Frontal cortex (tissue), 4 donors: Measurements from ENCODE around the gene ZNF532. TPM values are rescaled to one million over a fixed set of nuclear protein-coding genes. Genes with fewer than 3 reads are reported as not detected.
A peak's percentile ranks its signal among the peaks of the same experiment; 100 is the strongest.
"Not testable (repeated sequence)": the region's sequence is repeated elsewhere in the genome, so short reads cannot be mapped to it uniquely, and the experiment has no call there.

Experiments used
- DNase-seq, 2 donors: peaks; one replicate each; pipeline ENCODE4 v3.0.0; 2012; ENCODE audit warnings: low spot score in 2 of 2
- FAIRE-seq: peaks from 2 replicates; lab custom pipeline; 2012; peaks lifted over from hg19 to GRCh38; lab: Jason Lieb, UNC
- total RNA-seq: library from RNA; depleted of rRNA; stranded (reverse); fragments of >200 nt; gene quantifications from one replicate; pipeline ENCODE4 v1.2.3, GENCODE V29; 2014
- donor health status: control.
- donor health status: control.
- donor health status: control.

The ZNF532 gene
- total RNA-seq, 1 donor from 2014 or later, result 305 TPM

DNA sequence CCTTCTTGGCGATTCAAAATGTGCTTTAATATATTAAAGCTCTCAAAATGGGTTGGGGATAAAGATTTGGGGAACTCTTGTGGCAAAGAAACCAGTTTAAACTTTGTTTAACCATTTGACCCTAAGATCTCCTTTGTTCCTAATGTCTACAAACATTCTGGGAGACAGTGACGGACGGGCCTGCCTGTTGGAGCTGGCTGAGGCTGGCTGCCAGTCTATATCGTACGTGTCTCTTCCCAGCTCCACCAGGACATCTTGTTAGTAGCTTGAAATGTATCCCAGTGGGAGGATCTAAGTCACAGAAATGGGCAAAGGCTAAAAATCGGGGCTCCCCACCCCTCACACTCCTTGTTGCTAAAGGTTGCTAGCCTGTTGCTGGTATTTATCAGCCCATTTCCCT, 30.7 kb downstream of the ZNF532 start:
- DNase-seq, result no peak
- no peak for FAIRE-seq

DNA sequence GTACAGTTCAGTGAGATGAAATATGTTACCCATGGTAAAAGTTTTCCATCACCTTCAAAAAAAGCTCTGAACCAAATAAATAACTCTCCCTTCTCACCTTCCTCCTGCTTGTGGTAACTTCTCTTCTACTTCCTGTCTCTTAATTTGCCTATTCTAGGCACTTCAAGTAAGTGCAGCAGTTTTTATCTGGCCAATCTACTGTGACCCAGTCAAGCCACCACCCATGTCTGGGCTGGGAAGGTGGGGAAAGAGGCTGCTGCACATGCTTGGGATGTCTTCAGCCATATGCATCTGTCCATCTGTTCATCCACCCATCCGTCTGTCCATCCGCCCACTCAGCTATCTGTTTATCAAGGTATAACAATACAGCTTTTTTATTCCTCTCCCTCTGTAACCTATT, 31.6 kb downstream of the ZNF532 start:
- no peak for DNase-seq
- FAIRE-seq, result no peak

DNA sequence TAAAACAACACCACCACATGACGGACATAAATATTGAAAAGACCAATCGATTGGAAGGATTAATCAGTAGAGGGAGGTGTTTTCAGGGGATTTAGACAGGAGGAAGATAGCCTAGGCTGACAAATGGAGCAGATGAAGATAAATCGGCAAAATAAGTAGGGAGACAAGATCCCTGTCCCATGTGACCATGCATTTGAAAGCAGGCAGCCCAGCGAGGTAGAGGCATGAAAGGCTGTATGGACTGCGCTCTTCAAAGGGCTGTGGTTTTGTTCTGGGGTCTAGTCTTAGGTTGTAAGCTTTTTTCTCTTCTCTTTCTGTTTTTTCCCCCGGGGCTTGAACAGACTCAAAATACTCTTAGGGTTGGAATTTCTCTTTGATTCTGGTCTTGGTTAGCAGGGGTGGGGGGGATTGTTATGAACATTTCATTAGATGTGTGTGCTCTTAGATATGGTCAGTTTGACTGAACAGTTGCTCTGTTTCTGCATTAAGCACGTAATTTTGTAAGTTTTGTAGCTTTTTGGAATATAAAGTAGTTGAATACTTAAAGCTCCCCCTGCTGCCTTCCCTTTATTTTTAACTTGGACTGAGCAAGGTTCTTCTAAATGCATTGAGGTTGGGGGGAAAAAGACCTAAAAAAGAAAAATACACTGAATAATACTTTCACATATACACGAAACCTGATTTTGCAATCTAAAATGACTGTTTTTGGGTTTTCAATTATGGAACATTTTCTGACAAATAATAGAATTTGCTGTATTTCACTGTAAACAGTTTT, 32.2 kb downstream of the ZNF532 start:
- DNase-seq (no peak), FAIRE-seq (no peak)

DNA sequence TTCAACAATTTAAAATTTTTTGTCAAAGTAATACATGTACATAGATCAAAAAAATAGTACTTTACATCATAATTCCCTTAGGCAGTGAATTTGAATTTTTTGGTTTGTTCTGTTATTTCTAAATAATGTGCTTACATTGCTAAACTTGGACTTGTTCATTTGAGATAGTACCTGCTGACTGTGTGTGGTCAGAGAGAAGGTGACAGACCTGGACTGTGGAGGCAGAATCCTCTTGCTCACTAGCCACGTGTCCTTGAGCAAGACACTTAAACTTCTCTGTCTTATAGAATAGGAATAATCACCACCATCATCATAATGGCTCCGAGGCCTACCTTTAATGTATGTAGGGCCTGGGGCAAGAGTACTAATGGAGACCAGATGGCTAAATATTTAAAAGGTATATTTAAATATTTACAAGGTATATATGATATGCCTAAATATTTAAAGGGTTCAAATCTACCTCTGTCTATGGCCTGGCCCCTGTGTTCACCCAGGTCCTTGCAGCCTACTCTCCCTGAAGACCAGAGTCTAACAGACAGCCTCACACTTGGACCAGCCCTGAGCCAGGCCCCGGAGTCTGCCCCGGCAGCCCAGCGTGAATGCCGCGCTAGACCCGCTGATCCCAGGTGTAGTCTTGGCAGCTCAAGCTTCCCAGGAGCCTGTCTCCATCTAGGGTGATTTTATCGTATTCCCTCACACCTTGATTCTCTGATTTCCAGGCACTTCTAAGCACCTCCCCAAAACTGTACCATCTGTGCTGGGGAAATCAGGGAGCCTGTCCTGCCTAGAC, 33.5 kb downstream of the ZNF532 start:
- FAIRE-seq (no peak), DNase-seq (no peak)

DNA sequence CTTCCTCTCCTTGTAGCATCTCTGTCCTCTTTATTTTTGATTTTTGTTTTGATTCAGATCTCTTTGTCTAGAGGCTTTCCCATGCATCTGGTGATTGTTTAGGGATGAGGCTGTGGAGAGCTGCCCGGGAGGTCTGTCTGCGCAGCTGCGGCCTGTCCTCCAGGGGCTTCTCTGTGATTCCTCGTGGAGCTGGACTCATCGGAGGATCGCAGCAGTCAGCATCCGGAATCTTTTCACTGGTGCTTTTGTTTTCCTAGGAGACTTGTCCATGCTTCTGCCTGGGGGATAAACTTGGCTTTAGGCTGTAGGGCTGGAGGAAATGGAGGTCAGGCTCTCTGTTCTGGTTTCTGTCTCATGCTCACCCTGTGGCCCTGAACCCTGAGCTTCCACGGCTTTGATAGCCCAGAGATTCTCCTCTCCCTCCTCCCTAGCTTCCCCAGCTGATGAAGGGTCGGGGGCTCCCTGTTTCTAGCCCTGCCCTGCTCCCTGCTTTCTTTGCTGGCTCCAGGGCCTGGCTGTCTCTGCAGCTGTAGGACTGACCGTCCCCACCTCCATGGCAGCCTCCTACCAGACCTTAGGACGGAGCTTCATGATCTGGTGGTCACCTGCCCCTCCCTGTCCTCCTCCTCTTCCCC, 35.5 kb downstream of the ZNF532 start:
- DNase-seq, result no peak
- FAIRE-seq, result no peak

DNA sequence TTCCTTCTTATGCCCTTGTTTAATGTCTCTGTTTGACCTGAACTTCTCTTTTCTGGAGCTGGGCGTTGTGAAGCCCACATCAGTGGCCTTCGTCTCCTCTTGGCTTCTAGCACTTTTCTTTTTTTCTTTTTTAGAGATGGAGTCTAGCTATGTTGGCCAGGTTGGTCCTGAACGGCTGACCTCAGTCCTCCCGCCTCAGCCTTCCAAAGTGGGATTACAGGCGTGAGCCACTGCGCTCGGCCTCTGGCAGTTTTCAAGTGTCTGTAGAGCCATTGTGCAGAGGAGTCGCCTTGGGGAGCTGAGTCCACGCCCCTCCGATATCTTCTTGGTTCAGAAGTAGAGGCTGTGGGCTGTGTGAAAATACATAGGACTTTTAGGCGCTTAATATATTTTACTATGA, 36.5 kb downstream of the ZNF532 start:
- DNase-seq (no peak), FAIRE-seq (no peak)

DNA sequence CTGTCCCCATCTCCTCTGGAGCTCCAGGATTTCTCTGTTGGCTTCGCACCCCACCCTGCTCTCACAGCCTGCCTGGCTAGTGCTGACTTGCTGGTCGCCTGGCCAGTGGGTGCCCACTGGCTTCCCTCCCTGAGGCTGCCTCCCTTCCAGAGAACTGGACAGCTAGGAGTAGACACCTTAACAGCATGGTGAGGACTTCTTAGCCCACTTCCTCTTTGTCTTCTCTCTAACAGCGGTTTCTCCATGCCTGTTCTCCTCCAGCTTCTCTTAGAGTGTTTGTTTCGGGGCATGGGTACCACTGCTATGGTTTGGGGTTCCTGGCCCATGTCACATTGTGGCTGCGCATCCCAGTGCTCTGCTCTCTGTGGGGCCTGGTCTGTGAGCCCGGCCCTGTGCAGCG, 37.1 kb downstream of the ZNF532 start:
- no peak for FAIRE-seq
- DNase-seq, result no peak

DNA sequence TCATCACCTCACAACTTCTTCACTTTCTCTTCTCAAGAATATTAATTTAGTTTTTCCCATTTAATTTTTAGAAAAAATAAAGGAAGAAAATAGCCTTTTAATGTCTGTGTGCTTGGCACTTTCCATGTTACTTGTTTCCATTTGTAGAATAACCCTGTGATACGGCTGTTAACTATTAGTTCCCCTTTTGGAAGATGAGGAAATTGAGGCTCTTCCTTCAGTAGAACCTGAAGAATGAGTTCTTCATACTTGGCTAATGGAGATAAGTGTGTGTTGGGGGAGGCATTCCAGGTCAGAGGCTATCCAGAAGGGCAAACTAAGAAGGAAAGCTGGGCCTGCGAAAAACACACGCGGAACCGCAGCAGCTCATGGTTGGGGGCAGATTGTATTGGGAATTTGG, 38.3 kb downstream of the ZNF532 start:
- no peak for FAIRE-seq
- no peak for DNase-seq

DNA sequence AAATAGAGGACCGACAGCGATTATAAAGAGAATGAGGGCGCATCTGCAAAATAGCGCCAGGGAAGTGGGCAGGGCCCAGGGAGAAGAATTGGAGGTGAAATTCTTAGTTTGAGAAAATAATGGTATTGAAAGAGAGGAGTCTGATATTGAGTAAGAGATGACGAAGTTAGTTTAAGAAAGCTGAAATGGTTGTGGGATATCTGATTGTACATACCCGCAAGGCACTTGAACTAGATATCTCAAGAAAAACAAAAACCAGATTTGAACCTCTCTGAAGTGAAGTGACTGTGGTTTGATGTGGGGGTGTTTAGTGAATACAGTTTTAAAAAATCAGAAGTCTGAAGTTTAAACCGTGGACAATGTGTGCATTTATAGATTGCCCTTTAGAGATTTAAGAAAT, 38.9 kb downstream of the ZNF532 start:
- DNase-seq (no peak), FAIRE-seq (no peak)

DNA sequence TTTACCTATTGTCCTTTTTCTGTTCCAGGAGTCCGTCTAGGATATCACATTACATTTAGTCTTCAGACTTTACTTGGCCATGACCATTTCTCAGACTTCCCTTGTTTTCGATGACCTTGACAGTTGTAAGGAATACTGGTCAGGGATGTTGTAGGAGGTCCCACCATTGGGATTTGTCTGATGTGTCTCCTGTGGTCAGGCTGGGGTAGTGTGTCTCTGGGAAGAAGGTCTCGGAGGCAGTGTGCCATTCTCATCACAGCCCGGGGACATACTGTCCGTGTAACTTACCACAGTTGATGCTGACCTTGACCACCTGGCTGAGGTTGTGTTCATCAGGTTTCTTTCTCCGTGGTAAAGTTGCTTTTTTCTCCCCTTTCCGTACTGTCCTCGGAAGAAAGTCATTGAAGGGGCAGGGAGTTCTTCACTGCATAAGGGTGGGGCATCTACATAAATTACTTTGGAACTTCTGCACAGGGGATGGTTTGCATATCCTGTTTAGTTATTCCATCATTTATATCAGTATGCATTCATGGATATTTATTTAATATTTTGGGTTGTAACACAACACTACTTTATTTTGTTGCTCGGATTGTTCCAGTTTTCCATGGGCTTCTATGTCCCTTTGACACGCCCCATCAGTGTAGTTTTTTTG, 41.2 kb downstream of the ZNF532 start:
- FAIRE-seq (no peak), DNase-seq (no peak)

DNA sequence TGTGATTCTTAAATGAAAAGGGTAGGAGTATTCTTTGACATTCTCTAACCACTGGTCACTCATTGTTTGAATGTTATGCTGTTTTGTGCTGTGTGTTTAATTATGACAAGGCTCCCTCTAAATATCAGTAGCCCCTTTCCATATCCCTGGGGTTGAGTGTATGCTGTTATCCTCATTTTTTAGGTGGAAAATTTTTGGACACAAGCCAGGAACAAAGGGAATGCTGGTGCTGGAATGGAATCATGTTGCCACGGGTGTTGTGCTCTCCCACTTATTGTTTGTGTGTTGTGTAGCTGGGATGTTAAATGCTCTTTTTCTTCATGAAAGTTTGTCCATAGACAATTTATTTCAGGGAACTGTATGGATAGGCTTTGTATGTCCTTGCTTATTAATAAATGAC, 43.3 kb downstream of the ZNF532 start:
- FAIRE-seq, result no peak
- DNase-seq, result no peak

DNA sequence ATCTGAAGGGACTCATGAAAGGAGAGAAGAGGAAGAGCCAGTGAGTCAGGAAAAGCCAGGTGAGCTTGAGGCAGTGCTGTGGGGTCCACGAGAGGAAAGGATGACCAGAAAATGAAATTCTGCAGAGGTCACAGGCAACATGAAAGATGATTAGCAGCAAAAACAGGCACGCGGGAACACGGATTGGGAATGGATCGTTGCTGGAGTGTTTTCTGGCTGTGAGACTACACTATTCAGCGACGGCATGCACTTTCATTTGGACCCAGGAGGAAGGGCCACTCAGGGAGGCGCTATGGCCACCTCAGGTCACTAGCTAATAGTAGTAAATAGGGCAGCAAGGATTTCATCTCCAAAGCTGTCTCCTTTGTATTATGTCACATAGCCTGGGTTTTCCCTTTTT, 44.8 kb downstream of the ZNF532 start:
- DNase-seq, result no peak
- no peak for FAIRE-seq

DNA sequence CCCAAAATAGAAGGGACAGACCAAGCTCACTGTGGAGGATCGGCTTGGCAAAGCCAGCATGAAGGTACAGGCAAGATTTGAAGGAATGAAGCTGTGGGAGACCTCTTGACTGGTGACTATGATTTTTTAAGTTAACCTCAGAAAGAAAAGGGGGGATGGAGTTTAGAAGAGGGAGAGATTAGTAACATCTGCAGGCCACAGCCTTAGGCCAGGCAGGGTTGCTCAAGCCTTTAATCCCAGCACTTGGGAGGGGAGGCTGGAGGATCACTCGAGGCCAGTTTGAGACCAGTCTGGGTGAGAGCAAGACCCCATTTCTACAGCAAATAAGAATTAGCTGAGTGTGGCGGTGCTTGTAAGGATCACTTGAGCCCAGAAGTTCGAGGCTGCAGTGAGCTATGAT, 46.6 kb downstream of the ZNF532 start:
- no peak for FAIRE-seq
- DNase-seq, result no peak

DNA sequence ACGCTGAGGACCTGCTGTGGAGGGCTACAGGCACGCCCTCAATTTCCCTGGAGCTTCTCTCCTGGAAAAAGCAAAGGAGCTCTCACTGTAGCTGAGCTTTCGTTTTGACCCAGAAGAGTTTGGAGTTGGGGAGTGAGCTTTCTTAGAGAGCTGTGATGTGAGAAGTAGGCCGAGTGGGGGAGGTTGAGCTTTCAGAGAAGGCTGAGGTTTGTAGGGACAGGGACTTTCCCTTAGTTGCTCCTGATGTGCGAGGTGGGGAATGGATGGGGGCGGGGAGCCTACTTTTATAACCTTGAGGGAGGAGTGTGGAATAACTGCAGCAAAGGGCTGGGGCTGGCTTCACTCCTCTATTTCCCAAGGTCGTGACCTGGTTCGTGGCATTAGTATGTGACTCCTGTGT, 47.1 kb downstream of the ZNF532 start:
- FAIRE-seq (no peak), DNase-seq (peak in 1 of 2 donors; percentile 32)

DNA sequence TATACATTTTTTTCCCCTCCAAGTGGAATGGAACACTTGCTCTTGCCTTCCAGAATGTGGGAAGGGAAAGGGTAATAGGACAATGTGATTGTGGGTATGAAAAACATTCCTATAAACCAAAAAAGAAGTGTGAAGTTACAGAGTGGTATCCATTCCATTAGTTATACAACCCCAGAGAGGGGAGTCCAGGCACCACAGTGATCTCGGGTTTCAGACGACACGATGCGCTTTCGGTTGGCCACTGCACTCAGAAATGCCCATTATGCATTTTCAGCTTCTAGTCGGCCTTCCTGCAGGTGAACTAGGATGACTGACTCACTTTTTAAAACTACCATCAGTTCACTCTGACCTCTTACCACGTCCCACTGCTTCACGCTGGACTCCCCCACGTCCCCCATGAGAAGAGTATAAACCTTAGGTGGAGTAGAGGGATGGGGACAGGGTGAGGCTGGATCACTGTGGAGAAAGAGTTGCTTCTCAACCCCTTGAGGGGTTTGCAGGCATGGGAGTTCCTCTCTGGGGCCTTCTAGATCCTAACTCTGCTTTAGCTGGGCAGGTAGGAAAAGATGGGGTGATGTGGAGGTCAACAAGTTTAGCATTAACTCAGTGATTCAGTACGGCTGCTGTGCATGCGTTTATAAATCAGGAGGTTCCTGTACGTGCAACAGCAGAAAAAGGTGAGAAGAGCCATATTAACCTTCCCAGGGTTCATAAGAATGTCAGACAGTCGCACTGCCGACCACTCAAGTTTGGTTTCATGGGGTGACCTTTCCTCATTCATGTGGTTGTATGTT, 50.5 kb downstream of the ZNF532 start:
- FAIRE-seq (no peak), DNase-seq (no peak)

DNA sequence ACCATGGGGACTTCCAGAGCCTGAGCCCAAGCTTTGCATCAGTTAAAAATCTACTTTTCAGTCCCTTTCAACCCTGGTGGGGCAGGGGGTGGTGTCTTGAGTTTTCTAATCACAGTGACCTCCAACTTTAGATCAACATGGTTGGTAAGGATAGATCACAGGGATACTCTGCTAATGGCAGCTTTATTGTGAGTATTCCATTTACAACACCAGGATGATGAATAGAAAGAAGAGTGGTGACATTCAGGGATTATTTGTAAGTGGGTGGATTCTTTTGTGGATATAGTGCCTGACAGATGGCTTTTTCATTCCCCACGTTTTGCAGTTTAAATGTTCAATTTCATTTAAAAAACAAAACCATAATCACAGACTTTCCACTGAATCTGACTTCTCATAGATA, 51.3 kb downstream of the ZNF532 start:
- DNase-seq (no peak), FAIRE-seq (no peak)

DNA sequence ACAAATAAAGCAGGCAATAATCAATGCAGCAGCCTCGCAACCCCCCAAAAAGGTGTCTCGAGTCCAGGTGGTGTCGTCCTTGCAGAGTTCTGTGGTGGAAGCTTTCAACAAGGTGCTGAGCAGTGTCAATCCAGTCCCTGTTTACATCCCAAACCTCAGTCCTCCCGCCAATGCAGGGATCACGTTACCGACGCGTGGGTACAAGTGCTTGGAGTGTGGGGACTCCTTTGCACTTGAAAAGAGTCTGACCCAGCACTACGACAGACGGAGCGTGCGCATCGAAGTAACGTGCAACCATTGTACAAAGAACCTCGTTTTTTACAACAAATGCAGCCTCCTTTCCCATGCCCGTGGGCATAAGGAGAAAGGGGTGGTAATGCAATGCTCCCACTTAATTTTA, 55.3 kb downstream of the ZNF532 start:
- not testable (repeated sequence) for DNase-seq, FAIRE-seq

DNA sequence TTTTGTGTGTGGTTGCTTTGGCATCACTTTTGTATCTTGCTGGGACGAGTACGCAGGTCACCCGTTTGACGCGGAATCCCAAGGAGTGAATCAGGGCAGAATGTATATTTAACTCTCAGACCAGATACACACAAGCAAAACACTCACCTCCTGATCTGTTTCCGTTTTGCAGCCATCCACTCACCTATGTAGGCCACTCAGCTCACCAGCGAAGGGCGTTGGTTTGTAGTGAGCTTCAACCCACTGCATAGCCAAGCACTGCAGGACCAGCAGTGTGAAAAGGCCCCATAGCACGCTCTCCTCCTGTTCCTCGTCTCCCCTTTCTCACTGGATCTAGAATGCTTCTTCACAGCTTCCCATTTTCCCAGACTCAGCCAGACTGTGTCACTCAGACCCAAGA, 58.3 kb downstream of the ZNF532 start:
- no peak for FAIRE-seq
- no peak for DNase-seq

DNA sequence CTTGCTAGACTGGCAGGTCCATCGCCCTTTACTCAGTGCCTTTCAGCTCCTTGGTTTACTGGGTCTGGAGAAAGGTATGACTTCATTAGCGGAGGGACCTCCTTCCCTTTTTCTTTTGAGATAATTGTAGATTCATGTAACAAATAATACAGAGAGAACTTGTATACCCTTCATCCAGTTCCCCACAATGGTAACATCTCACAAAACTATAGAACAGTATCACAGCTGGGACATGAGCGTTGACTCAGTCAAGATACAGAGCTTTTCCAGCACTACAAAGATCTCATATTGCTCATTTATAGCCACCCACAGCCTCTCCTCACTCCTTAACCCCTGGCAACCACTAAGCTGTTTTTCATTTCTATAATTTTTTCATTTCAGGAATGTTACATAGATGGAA, 59.8 kb downstream of the ZNF532 start:
- FAIRE-seq, result no peak
- DNase-seq, result no peak

DNA sequence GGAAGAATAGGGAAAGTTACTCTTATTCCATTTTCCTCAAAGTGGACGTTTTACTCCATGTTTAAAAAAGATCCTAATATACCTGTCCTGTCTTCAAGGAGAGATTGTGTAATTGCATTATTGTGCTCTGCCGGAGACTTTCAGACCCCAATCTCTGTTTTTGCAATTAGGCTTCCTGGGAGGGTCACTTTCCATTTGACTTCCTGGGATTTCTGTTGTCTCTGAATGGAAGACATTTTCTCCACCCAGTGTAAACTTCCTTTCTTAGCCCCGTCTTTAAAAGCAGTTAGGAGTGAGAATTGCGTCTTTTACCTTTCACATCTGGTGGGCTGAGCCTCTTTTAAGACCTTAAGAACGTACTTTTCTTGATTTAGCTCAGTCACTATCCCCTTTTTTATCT, 63.0 kb downstream of the ZNF532 start:
- no peak for FAIRE-seq
- no peak for DNase-seq
